Measurements from ENCODE around the gene GOLGA7B. TPM values are rescaled to one million over a fixed set of nuclear protein-coding genes. Genes with fewer than 3 reads are reported as not detected.

Gene GOLGA7B
- 3.6 to 6.0 TPM (median 4.7 TPM) in 5 replicates for total RNA-seq (2022; extraction: Qiagen RNA extraction; ENCODE audit: low read depth)

GRCh38 chr10:97849687-97850402, at the start of gene GOLGA7B:
GOLGA7B (plus strand) TSS chr10:97849843; CDS start chr10:97850304, 461 bp downstream.

Other genes with a start within 250 kb of the GOLGA7B start
- gene MORN4, start 216.3 kb upstream of the GOLGA7B start, total RNA-seq (2022; extraction: Qiagen RNA extraction; ENCODE audit: low read depth): 3.7 to 9.1 TPM (median 7.8 TPM) in 5 replicates
- 25.8 to 31.9 TPM (median 30.9 TPM) in 5 replicates for gene PI4K2A, start 209.2 kb upstream of the GOLGA7B start, total RNA-seq (2022; extraction: Qiagen RNA extraction; ENCODE audit: low read depth)
- gene AVPI1, start 162.6 kb upstream of the GOLGA7B start, total RNA-seq (2022; extraction: Qiagen RNA extraction; ENCODE audit: low read depth): 62.7 to 115 TPM (median 89.2 TPM) in 5 replicates
- 34.9 to 44.0 TPM (median 37.7 TPM) in 5 replicates for gene MARVELD1, start 136.1 kb upstream of the GOLGA7B start, total RNA-seq (2022; extraction: Qiagen RNA extraction; ENCODE audit: low read depth)
- 20.9 to 25.1 TPM (median 23.4 TPM) in 5 replicates for gene ZFYVE27, start 112.7 kb upstream of the GOLGA7B start, total RNA-seq (2022; extraction: Qiagen RNA extraction; ENCODE audit: low read depth)
- gene SFRP5, start 77.8 kb upstream of the GOLGA7B start, total RNA-seq (2022; extraction: Qiagen RNA extraction; ENCODE audit: low read depth): 1.2 to 3.0 TPM (median 2.4 TPM) in 5 replicates
- 0.96 to 1.7 TPM (median 1.4 TPM) in 5 replicates for gene CRTAC1, start 180.8 kb downstream of the GOLGA7B start, total RNA-seq (2022; extraction: Qiagen RNA extraction; ENCODE audit: low read depth)

All from A549 treated with CpdA at 1 μM for 4 hours (cell line).